ENCODE results near the gene ZNF385B. TPM values are rescaled to one million over a fixed set of nuclear protein-coding genes. Genes with fewer than 3 reads are reported as not detected.

The ZNF385B gene
- polyA plus RNA-seq, 1 donor from 2014 or later: 0.31 TPM

GRCh38 chr2:179478771-179479170 is 382.6 kb downstream of the ZNF385B start:
- Histone ChIP-seq H3K36me3 (ENCODE audit: insufficient read depth, low read length) (no peaks in the 10 kb centered on the region), H3K9me2 (ENCODE audit: insufficient read depth, low read length) (no peaks in the 10 kb centered on the region)

GRCh38 chr2:179470992-179471391 is 390.4 kb downstream of the ZNF385B start:
- Histone ChIP-seq H3K27ac (ENCODE audit: low read length) (no peak overlapping the region), H2AFZ (ENCODE audit: low read depth, low read length) (no peak overlapping the region), H3K9me3 (ENCODE audit: low read length) (no peaks in the 10 kb centered on the region), H3F3A (ENCODE audit: insufficient read depth, low read length, poor library complexity, severe bottlenecking) (no peaks in the 10 kb centered on the region), H3K36me3 (ENCODE audit: insufficient read depth, low read length) (no peaks in the 10 kb centered on the region), H3K79me2 (replicated peaks; ENCODE audit: insufficient read depth, low read length) (no peaks in the 10 kb centered on the region), H3K4me2 (ENCODE audit: low read length) (no peak overlapping the region), H3K9me2 (ENCODE audit: insufficient read depth, low read length) (no peaks in the 10 kb centered on the region), H3K9ac (ENCODE audit: low read length) (no peak overlapping the region), H3K4me3 (ENCODE audit: low read length) (no peak overlapping the region), H3K27me3 (ENCODE audit: insufficient read depth, low read depth, low read length) (no peaks in the 10 kb centered on the region), H4K20me1 (ENCODE audit: insufficient read depth) (no peaks in the 10 kb centered on the region)
- no peak for TF ChIP-seq POLR2AphosphoS5 (IDR thresholded peaks at IDR 0.05)
- TF ChIP-seq REST (IDR thresholded peaks at IDR 0.05; ENCODE audit: borderline replicate concordance): no peak
- TF ChIP-seq RAD21 (conservative IDR thresholded peaks at IDR 0.05): no peak
- TF ChIP-seq EZH2 (IDR thresholded peaks at IDR 0.05; ENCODE audit: borderline replicate concordance, insufficient read depth, low read length, poor library complexity, severe bottlenecking): no peak
- TF ChIP-seq CTCF (IDR thresholded peaks at IDR 0.05; ENCODE audit: poor library complexity, severe bottlenecking): no peak
- TF ChIP-seq MXI1 (conservative IDR thresholded peaks at IDR 0.05; ENCODE audit: poor library complexity, severe bottlenecking): no peak

More at GRCh38 chr2:179478771-179479170, 382.6 kb downstream of the ZNF385B start:
- Histone ChIP-seq H3F3A (ENCODE audit: insufficient read depth, low read length, poor library complexity, severe bottlenecking) (no peaks in the 10 kb centered on the region), H4K20me1 (ENCODE audit: insufficient read depth) (no peaks in the 10 kb centered on the region), H3K9me3 (ENCODE audit: low read length) (no peaks in the 10 kb centered on the region), H3K9ac (ENCODE audit: low read length) (no peak overlapping the region), H2AFZ (ENCODE audit: low read depth, low read length) (no peak overlapping the region), H3K27ac (ENCODE audit: low read length) (no peak overlapping the region), H3K79me2 (replicated peaks; ENCODE audit: insufficient read depth, low read length) (no peaks in the 10 kb centered on the region), H3K4me3 (ENCODE audit: low read length) (no peak overlapping the region), H3K4me2 (ENCODE audit: low read length) (no peak overlapping the region), H3K27me3 (ENCODE audit: insufficient read depth, low read depth, low read length) (no peaks in the 10 kb centered on the region)
- no peak for TF ChIP-seq RAD21 (conservative IDR thresholded peaks at IDR 0.05)
- TF ChIP-seq MXI1 (conservative IDR thresholded peaks at IDR 0.05; ENCODE audit: poor library complexity, severe bottlenecking): no peak
- TF ChIP-seq TAF1 (IDR thresholded peaks at IDR 0.05; ENCODE audit: low read depth): no peak
- TF ChIP-seq EP300 (conservative IDR thresholded peaks at IDR 0.05; ENCODE audit: poor library complexity, severe bottlenecking): no peak
- TF ChIP-seq REST (IDR thresholded peaks at IDR 0.05; ENCODE audit: borderline replicate concordance): no peak
- no peak for TF ChIP-seq EZH2 (IDR thresholded peaks at IDR 0.05; ENCODE audit: borderline replicate concordance, insufficient read depth, low read length, poor library complexity, severe bottlenecking)
- TF ChIP-seq CTCF (IDR thresholded peaks at IDR 0.05; ENCODE audit: poor library complexity, severe bottlenecking): no peak
- no peak for TF ChIP-seq POLR2AphosphoS5 (IDR thresholded peaks at IDR 0.05)
- no peak for TF ChIP-seq SMC3 (conservative IDR thresholded peaks at IDR 0.05; ENCODE audit: poor library complexity)

Measured in neural cell (in vitro differentiated cells).